Tibial nerve (tissue), 4 donors: ENCODE data around the gene MEGF6. TPM values are rescaled to one million over a fixed set of nuclear protein-coding genes. Genes with fewer than 3 reads are reported as not detected.

Source experiments
- DNase-seq, 2 donors: peaks; one replicate each; pipeline ENCODE4 v3.0.0-alpha.2; 2019; ENCODE audit warnings: low spot score in 2 of 2
- H3K27ac ChIP-seq, 4 donors: fragments of 200-600 bp; sonication (generic) in 3 of 4; one replicate each; pipeline ENCODE4 v1.5.1; 2017 to 2019; ENCODE audit warnings: mild to moderate bottlenecking in 1 of 4
- H3K27me3 ChIP-seq, 2 donors: fragments of 200-600 bp; sonication (generic) in 1 of 2; one replicate each; pipeline versions ENCODE4 v1.5.1 to v1.6.0; 2017 to 2019
- H3K36me3 ChIP-seq, 3 donors: fragments of 200-600 bp; sonication (generic); one replicate each; pipeline ENCODE4 v1.5.1; 2018 to 2019
- H3K4me1 ChIP-seq, 4 donors: fragments of 200-600 bp; sonication (generic) in 3 of 4; one replicate each; pipeline ENCODE4 v1.5.1; 2017 to 2019
- H3K4me3 ChIP-seq, 4 donors: fragments of 200-600 bp; sonication (generic) in 3 of 4; one replicate each; pipeline ENCODE4 v1.5.1; 2017 to 2019; ENCODE audit warnings: mild to moderate bottlenecking in 1 of 4, moderate library complexity in 1 of 4
- H3K9me3 ChIP-seq, 4 donors: fragments of 200-600 bp; sonication (generic) in 3 of 4; one replicate each; pipeline ENCODE4 v1.5.1; 2017 to 2019
- EP300 ChIP-seq, 2 donors: sonication (generic); formaldehyde crosslinking; IDR thresholded peaks; one replicate each; pipeline ENCODE4 v1.6.1; 2017; ENCODE audit warnings: antibody characterized with exemption in 2 of 2, mild to moderate bottlenecking in 1 of 2
- POLR2A ChIP-seq, 2 donors: fragments of 450-650 bp; IDR thresholded peaks; one replicate each; pipeline ENCODE4 v1.6.1; 2017; ENCODE audit warnings: antibody characterized with exemption in 2 of 2, mild to moderate bottlenecking in 2 of 2, moderate library complexity in 2 of 2
- WGBS, 2 donors: methylation state at CpG; one replicate each; pipeline ENCODE4 v1.1.5; 2018; 5-methylcytosine and 5-hydroxymethylcytosine counted together
- total RNA-seq, 4 donors: library from RNA; depleted of rRNA; stranded (reverse); fragments of >200 nt; gene quantifications; one replicate each; pipeline ENCODE4 v1.1.0, GENCODE V29; 2016
- TF ChIP-seq, protein P1 (sequence below), 5 experiments: fragments of 200-600 bp in 3 of 5; fragments of 450-650 bp in 2 of 5; sonication (generic) in 3 of 5; IDR thresholded peaks; one replicate each; pipeline ENCODE4 v1.5.1; 2016 to 2019; ENCODE audit warnings: antibody characterized with exemption in 5 of 5, mild to moderate bottlenecking in 3 of 5, moderate library complexity in 2 of 5

The MEGF6 gene
- total RNA-seq, 4 donors from 2014 or later = 25.3 to 63.3 (median 42.8) TPM

DNA sequence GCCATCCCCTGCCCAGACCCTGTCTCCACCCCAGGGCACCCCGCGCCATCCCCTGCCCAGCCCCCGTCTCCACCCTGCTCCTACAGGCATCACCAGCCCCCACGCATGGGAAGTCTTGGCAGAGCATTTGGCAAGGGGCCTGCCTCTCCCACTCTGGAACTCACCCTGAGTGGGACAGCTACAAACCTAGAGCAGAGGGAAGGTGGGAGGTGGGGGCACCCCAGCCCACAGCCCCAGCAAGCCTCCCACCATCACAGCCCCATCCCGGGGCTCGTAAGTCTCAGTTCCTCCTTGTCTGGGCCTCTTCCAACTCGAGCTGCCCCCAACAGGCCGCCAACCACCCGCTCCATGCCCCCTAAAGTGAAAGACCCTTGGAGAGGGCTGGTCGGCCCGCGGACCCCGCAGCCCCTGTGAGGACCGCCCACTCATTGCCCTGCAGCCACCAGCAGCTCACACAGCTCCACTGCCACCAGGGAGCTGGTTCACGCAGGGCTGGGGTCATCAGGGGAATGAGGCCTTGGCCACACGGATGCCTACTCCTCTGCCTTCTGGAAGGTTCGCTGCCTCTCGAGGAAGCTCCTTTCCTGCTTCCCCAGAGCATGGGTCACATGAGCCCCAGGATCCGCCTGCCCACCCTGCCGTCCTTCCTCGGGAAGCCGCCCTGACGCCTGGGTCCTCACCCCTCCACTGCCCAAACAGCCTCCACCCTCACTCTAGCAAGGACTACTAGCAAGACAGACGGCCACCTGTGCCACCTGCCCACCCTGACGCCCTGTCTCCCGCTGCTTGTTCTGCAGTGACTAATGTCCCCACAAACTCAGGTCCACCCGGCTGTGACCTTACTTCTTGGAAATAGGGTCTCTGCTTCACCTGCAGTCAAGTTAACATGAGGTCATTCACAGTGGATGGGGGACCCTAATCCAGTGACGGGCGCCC is 14.4 kb downstream of the MEGF6 start:
- 73% methylated on average over 26 of the region's 29 CpGs for WGBS, 2 donors

DNA sequence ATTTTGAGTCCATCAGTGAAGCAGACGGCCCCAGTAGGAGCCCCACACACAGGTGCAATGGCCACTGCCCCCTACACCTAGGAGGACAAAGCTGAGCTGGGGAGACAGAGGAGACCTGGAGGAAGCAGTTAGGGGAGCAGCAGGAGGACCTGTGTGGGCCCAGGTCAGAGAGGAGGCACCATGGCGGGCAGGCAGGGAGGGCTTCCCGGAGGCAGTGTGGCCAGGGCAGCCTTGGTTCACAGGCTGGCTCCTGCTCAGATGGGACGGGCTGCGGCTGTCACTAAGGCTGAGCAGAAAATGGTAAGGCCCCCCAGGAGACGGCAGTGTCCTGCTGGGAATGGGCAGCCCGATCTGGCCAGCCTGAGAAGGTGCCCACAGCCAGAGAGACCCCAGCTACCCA is 15.4 kb downstream of the MEGF6 start:
- no peak overlapping the region for H3K4me3 ChIP-seq
- 92% methylated on average over 4 to 7 of the region's 7 CpGs for WGBS, 2 donors
- H3K9me3 ChIP-seq = no peaks in the 10 kb centered on the region
- H3K27me3 ChIP-seq = no peaks in the 10 kb centered on the region
- H3K27ac ChIP-seq = no peak overlapping the region
- TF ChIP-seq, protein P1, sequence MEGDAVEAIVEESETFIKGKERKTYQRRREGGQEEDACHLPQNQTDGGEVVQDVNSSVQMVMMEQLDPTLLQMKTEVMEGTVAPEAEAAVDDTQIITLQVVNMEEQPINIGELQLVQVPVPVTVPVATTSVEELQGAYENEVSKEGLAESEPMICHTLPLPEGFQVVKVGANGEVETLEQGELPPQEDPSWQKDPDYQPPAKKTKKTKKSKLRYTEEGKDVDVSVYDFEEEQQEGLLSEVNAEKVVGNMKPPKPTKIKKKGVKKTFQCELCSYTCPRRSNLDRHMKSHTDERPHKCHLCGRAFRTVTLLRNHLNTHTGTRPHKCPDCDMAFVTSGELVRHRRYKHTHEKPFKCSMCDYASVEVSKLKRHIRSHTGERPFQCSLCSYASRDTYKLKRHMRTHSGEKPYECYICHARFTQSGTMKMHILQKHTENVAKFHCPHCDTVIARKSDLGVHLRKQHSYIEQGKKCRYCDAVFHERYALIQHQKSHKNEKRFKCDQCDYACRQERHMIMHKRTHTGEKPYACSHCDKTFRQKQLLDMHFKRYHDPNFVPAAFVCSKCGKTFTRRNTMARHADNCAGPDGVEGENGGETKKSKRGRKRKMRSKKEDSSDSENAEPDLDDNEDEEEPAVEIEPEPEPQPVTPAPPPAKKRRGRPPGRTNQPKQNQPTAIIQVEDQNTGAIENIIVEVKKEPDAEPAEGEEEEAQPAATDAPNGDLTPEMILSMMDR (IDR thresholded peaks at IDR 0.05) = no peak
- no peak for TF ChIP-seq EP300 (IDR thresholded peaks at IDR 0.05)
- TF ChIP-seq POLR2A (IDR thresholded peaks at IDR 0.05) = no peak
- peaks cover 0 to 30% (median 19%) of the 10 kb centered on the region in 4 donors for H3K4me1 ChIP-seq
- H3K36me3 ChIP-seq = no peaks in the 10 kb centered on the region
- no peak for DNase-seq

More for the DNA sequence above, 14.4 kb downstream of the MEGF6 start:
- Histone ChIP-seq H3K27ac (no peak overlapping the region), H3K36me3 (no peaks in the 10 kb centered on the region), H3K4me1 (peaks cover 0 to 30% (median 19%) of the 10 kb centered on the region in 4 donors), H3K27me3 (no peaks in the 10 kb centered on the region), H3K4me3 (no peak overlapping the region), H3K9me3 (no peaks in the 10 kb centered on the region)
- DNase-seq = no peak
- TF ChIP-seq EP300 (IDR thresholded peaks at IDR 0.05) = no peak

DNA sequence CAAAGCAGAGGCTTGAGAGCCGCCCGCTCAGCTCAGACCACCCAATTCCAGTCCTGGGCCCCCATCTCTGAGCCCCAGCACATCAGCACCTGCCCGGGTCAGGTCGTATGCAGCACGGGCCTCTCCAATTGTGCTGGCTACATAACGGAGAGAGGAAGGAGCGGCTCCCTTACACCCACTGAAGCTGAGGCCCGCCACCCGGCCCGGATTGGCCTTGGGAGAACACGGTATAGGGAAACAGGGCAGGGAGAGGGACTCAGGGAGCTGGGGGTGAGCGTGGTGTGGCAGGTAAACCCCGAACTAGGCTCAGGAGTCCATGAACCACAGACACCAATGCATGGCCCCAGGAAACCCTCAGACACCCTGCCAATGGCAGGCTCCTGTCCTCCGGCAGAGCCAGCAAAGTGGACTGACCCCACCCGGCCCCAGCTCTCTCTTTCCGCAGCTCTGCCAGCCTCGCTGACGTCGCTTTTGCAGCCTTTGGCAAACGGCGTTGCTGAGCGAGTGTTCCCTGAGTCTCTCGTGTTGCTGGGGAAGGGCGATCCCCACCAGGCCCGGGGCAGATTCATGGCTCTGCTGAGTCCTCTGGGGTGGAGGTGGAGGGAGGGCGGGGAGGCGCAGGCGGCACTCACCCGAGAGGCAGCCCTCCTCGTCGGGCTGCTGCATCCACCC is 16.5 kb downstream of the MEGF6 start:
- peaks cover 0 to 30% (median 19%) of the 10 kb centered on the region in 4 donors for H3K4me1 ChIP-seq
- H3K4me3 ChIP-seq = no peak overlapping the region
- WGBS, 2 donors = 69 to 84% methylated on average over 29 to 30 of the region's 31 CpGs
- H3K36me3 ChIP-seq = no peaks in the 10 kb centered on the region
- no peak for TF ChIP-seq POLR2A (IDR thresholded peaks at IDR 0.05)
- no peaks in the 10 kb centered on the region for H3K9me3 ChIP-seq
- no peaks in the 10 kb centered on the region for H3K27me3 ChIP-seq
- no peak overlapping the region for H3K27ac ChIP-seq
- no peak for DNase-seq

DNA sequence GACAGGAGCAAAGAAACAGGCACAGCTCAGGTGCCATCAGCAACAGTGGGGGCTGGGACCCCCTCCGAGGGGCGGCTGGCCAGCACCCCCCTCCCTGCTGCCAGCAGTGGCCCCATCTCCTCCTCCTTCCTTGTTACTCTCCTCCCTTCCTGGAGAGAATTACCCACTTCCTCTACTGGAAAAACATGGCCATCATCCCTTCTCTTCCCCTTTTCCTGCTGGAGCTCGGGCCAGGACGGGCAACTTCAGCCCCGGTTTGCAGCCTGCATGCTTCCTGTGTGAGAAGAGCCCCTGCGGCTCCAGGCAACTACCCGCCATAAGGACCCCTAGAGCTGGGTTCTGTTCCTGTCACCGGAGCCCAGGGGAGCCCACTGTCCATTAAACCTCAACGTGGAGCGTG is 17.6 kb downstream of the MEGF6 start:
- Histone ChIP-seq H3K4me3 (no peak overlapping the region), H3K4me1 (peaks cover 0 to 25% (median 17%) of the 10 kb centered on the region in 4 donors)

DNA sequence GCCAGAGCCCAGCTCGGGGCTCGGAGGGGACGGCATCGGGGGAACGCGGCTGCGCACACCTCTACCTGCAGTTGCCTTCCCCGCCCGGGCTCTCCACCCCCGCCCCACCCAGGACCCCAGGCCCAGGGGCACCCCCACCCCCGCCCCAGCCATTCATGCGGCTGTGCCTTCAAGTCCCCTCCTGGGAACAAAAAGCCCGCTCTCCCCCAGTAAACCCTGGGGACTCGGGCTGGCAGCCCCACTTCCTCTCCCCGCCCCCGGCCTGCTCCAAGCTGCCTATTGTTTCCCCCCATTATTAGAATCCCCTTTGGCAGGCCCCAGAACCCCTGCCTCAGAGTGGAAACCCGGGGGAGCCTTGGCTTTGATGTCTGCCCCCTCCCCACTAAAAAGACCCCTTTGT is 18.0 kb downstream of the MEGF6 start:
- WGBS, 2 donors = 72 to 75% methylated on average over 14 of the region's 17 CpGs
- H3K27ac ChIP-seq = no peak overlapping the region

More for the DNA sequence above, 17.6 kb downstream of the MEGF6 start:
- TF ChIP-seq EP300 (IDR thresholded peaks at IDR 0.05) = no peak
- TF ChIP-seq POLR2A (IDR thresholded peaks at IDR 0.05) = no peak
- TF ChIP-seq, protein P1 (IDR thresholded peaks at IDR 0.05) = no peak
- no peaks in the 10 kb centered on the region for H3K27me3 ChIP-seq
- no peaks in the 10 kb centered on the region for H3K36me3 ChIP-seq
- H3K9me3 ChIP-seq = no peaks in the 10 kb centered on the region
- 67 to 71% methylated on average over 10 of the region's 10 CpGs for WGBS, 2 donors
- no peak overlapping the region for H3K27ac ChIP-seq
- no peak for DNase-seq

More for the DNA sequence above, 18.0 kb downstream of the MEGF6 start:
- TF ChIP-seq POLR2A (IDR thresholded peaks at IDR 0.05) (no peak), EP300 (IDR thresholded peaks at IDR 0.05) (no peak)
- TF ChIP-seq, protein P1 (IDR thresholded peaks at IDR 0.05) = no peak
- Histone ChIP-seq H3K36me3 (no peaks in the 10 kb centered on the region), H3K4me1 (peaks cover 0 to 21% (median 13%) of the 10 kb centered on the region in 4 donors), H3K4me3 (no peak overlapping the region), H3K9me3 (no peaks in the 10 kb centered on the region), H3K27me3 (no peaks in the 10 kb centered on the region)
- DNase-seq = no peak
